RWPE2 (cell line): ENCODE data around the gene GNG10.
"Not testable (repeated sequence)": the region's sequence is repeated elsewhere in the genome, so short reads cannot be mapped to it uniquely, and the experiment has no call there.

Experiments
- ATAC-seq: fragments of 200-7000 bp; cut with Tn5 transposase; 3 replicates; pipeline ENCODE4 v1.9.1; 2021; ENCODE audit warnings: low read depth
- DNase-seq: peaks from one replicate; pipeline ENCODE4 v3.0.0-alpha.2; 2020; ENCODE audit warnings: low spot score
- H3K27ac ChIP-seq: fragments of 450-650 bp; 2 replicates; pipeline ENCODE4 v1.5.1; 2017; ENCODE audit warnings: mild to moderate bottlenecking; ENCODE audit not compliant: poor library complexity, severe bottlenecking
- H3K27me3 ChIP-seq: fragments of 250-450 bp; sonication (Bioruptor Pico); 2 replicates; pipeline ENCODE4 v1.5.1; 2021; ENCODE audit warnings: mild to moderate bottlenecking, moderate library complexity; ENCODE audit not compliant: insufficient read depth, poor library complexity, severe bottlenecking
- H3K36me3 ChIP-seq: fragments of 250-450 bp; sonication (Bioruptor Pico); 2 replicates; pipeline ENCODE4 v1.5.1; 2020; ENCODE audit warnings: low read depth, mild to moderate bottlenecking, moderate library complexity
- H3K4me1 ChIP-seq: fragments of 250-450 bp; sonication (Bioruptor Pico); 2 replicates; pipeline ENCODE4 v1.5.1; 2021; ENCODE audit warnings: mild to moderate bottlenecking, moderate library complexity; ENCODE audit not compliant: insufficient read depth, poor library complexity, severe bottlenecking
- H3K4me3 ChIP-seq: fragments of 250-450 bp; sonication (Bioruptor Pico); 2 replicates; pipeline ENCODE4 v1.5.1; 2021; ENCODE audit warnings: mild to moderate bottlenecking, moderate library complexity; ENCODE audit not compliant: severe bottlenecking
- H3K9me3 ChIP-seq: fragments of 250-450 bp; sonication (Bioruptor Pico); 2 replicates; pipeline ENCODE4 v1.5.1; 2021; ENCODE audit warnings: mild to moderate bottlenecking, moderate library complexity; ENCODE audit not compliant: severe bottlenecking
- TF ChIP-seq, protein P1 (sequence below): fragments of 450-650 bp; IDR thresholded peaks from one replicate; pipeline ENCODE4 v1.5.1; 2017; ENCODE audit warnings: mild to moderate bottlenecking, moderate library complexity; ENCODE audit not compliant: poor library complexity, severe bottlenecking

The GNG10 gene

DNA sequence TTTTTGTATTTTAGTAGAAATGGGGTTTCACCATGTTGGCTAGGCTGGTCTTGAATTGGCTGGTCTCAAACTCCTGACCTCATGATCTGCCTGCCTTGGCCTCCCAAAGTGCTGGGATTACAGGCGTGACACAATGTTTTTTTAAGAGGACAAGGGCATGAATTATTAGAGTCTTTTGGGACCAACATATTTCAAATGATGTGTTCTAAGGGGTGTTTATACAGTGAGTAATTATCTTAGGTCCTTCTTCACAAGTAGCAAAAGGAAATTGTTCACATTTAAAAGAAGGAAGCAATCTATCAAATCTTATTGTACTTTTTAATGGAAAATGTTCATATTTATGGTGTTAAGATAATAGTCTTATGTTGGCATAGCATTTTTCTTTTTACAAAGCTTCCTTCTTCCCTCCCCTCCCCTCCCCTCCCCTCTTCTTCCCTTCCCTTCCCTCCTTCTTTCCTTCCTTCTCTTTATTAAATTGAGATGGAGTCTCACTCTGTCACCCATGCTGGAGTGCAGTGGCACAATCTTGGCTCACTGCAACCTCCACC is 6.7 kb downstream of the GNG10 start:
- no peak for DNase-seq
- no peaks in the 10 kb centered on the region for H3K27me3 ChIP-seq
- H3K4me1 ChIP-seq, result peaks cover 2% of the 10 kb centered on the region
- no peaks in the 10 kb centered on the region for H3K9me3 ChIP-seq
- TF ChIP-seq, protein P1, sequence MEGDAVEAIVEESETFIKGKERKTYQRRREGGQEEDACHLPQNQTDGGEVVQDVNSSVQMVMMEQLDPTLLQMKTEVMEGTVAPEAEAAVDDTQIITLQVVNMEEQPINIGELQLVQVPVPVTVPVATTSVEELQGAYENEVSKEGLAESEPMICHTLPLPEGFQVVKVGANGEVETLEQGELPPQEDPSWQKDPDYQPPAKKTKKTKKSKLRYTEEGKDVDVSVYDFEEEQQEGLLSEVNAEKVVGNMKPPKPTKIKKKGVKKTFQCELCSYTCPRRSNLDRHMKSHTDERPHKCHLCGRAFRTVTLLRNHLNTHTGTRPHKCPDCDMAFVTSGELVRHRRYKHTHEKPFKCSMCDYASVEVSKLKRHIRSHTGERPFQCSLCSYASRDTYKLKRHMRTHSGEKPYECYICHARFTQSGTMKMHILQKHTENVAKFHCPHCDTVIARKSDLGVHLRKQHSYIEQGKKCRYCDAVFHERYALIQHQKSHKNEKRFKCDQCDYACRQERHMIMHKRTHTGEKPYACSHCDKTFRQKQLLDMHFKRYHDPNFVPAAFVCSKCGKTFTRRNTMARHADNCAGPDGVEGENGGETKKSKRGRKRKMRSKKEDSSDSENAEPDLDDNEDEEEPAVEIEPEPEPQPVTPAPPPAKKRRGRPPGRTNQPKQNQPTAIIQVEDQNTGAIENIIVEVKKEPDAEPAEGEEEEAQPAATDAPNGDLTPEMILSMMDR, result no peak
- H3K4me3 ChIP-seq, result no peak overlapping the region
- no peak overlapping the region for H3K27ac ChIP-seq
- ATAC-seq, result no peak
- H3K36me3 ChIP-seq, result peaks cover 38% of the 10 kb centered on the region

DNA sequence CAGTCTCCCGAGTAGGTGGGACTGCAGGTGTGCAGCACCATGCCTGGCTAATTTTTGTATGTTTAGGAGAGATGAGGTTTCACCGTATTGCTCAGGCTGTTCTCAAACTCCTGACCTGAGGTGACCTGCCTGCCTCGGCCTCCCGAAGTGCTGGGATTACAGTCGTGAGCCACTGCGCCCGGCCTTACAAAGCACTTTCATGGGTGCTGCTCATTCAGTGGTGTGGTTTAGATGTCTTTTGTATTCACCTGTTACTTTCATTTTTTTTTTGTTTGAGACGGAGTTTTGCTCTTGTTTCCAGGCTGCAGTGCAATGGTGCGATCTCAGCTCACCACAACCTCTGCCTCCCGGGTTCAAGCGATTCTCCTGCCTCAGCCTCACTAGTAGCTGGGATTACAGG is 7.2 kb downstream of the GNG10 start:
- H3K4me1 ChIP-seq, H3K27me3 ChIP-seq, ATAC-seq, H3K9me3 ChIP-seq, H3K4me3 ChIP-seq, DNase-seq, H3K27ac ChIP-seq: not testable (repeated sequence)
- H3K36me3 ChIP-seq, result peaks cover 38% of the 10 kb centered on the region

DNA sequence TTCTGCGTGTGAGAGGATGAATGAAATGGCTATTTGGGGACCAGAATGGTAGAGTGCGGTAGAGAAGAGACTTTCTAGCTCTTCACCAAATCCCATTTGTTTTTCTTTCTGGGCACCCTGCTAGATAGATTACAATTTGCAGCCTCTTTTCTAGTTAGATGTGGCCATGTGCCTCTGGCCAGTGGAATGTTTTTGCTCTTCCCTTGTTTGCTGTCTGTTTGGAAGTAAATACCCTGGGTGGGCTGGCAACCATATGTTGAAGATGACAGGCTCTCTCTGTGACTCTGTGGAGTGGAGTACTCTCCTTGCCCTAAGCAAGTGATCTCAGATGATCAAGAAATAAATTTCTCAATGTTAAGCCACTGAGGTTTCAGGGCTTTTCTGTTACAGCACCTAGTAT is 12.9 kb downstream of the GNG10 start:
- Histone ChIP-seq H3K27ac (no peak overlapping the region), H3K9me3 (no peaks in the 10 kb centered on the region), H3K4me1 (no peaks in the 10 kb centered on the region), H3K36me3 (peaks cover 6% of the 10 kb centered on the region; the same call in 1 of the 2 replicates), H3K27me3 (no peaks in the 10 kb centered on the region), H3K4me3 (no peak overlapping the region)
- TF ChIP-seq, protein P1, result no peak
- ATAC-seq (no peak), DNase-seq (no peak)

DNA sequence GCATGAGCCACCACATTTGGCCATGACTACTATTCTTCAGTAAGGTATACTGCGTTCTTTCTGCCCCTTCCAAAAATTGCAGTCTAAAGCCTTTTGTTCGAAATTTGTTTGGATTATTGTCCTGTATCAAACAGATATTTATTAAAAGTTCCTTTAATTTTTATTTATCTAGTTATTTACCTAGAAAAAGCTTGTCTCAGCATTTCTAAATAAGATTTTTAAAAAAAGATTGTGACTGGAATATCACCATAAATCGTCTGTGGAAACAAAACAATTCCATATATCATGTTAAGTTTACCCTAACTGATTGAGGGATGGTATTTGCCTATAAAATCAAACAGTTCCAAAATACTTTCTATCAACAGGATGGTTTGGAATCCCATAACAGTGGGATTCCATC is 14.7 kb downstream of the GNG10 start:
- Histone ChIP-seq H3K36me3 (no peaks in the 10 kb centered on the region), H3K27me3 (no peaks in the 10 kb centered on the region), H3K27ac (no peak overlapping the region), H3K9me3 (no peaks in the 10 kb centered on the region), H3K4me1 (no peaks in the 10 kb centered on the region), H3K4me3 (no peak overlapping the region)
- ATAC-seq (no peak), DNase-seq (no peak)
- TF ChIP-seq, protein P1, result no peak

DNA sequence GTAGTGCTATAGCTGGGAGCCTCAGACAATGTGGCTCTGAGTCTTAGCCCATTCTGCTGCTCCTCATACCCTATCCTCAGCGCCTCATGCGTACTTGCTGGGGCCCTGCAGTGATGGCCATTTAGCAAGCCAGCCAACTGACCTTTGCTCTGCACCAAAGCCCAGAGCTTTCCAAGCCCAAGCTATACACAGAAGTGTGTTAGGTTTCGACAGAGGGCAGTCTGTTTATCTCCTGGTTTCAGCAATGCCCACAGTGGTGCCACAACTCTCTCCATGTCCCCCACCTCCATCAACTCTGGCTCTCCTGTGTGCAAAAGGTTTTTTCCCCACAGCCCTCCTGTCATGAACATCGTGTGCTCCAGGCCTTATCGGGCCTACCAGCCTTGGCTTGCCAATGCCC is 16.9 kb downstream of the GNG10 start:
- Histone ChIP-seq H3K4me1 (no peaks in the 10 kb centered on the region), H3K4me3 (no peak overlapping the region), H3K27ac (no peak overlapping the region), H3K9me3 (no peaks in the 10 kb centered on the region), H3K36me3 (no peaks in the 10 kb centered on the region), H3K27me3 (no peaks in the 10 kb centered on the region)
- ATAC-seq (no peak), DNase-seq (no peak)
- TF ChIP-seq, protein P1, result no peak
